Thoracic aorta (tissue), 2 donors: ENCODE data around the gene HAND1. TPM values are rescaled to one million over a fixed set of nuclear protein-coding genes. Genes with fewer than 3 reads are reported as not detected.

Experiments
- ATAC-seq: fragments of 150-250 bp; one replicate; pipeline ENCODE4 v1.8.0; 2017; ENCODE audit warnings: low read depth; ENCODE audit not compliant: insufficient number of reproducible peaks, low FRiP score
- DNase-seq: peaks from one replicate; pipeline ENCODE4 v3.0.0-alpha.2; 2020; ENCODE audit warnings: low spot score
- H3K27ac ChIP-seq, 2 donors: fragments of 200-600 bp; sonication (generic); 1 replicate in 1 of 2; 2 replicates in 1 of 2; pipeline ENCODE4 v1.5.1; 2016; ENCODE audit warnings: mild to moderate bottlenecking in 2 of 2, moderate library complexity in 2 of 2
- H3K27me3 ChIP-seq: fragments of 200-600 bp; sonication (generic); replicated peaks from 2 replicates; pipeline ENCODE4 v1.6.0; 2016; ENCODE audit warnings: mild to moderate bottlenecking; ENCODE audit not compliant: insufficient read depth
- H3K36me3 ChIP-seq: fragments of 200-600 bp; sonication (generic); one replicate; pipeline ENCODE4 v1.5.1; 2016
- H3K4me1 ChIP-seq, 2 donors: fragments of 200-600 bp; sonication (generic); 1 replicate in 1 of 2; 2 replicates in 1 of 2; pipeline versions ENCODE4 v1.5.1 to v1.6.0; 2016; ENCODE audit warnings: low read depth in 2 of 2, mild to moderate bottlenecking in 1 of 2; ENCODE audit not compliant: control insufficient read depth in 1 of 2
- H3K4me3 ChIP-seq: fragments of 200-600 bp; sonication (generic); 2 replicates; pipeline ENCODE4 v1.5.1; 2016; ENCODE audit warnings: mild to moderate bottlenecking
- H3K9me3 ChIP-seq: fragments of 200-600 bp; sonication (generic); 2 replicates; pipeline ENCODE4 v1.5.1; 2016
- CTCF ChIP-seq: fragments of 200-600 bp; sonication (generic); IDR thresholded peaks from one replicate; pipeline ENCODE4 v1.5.1; 2019; ENCODE audit warnings: antibody characterized with exemption
- total RNA-seq, 2 donors: library from RNA; depleted of rRNA; stranded (reverse); fragments of >200 nt; gene quantifications; one replicate each; pipeline versions ENCODE4 v1.1.0 to v1.2.3, GENCODE V29; 2016

The HAND1 gene
- total RNA-seq, 2 donors from 2014 or later: not detected

- no peak for TF ChIP-seq CTCF
- H3K36me3 ChIP-seq: peaks cover 34% of the 10 kb centered on the region
- no peaks in the 10 kb centered on the region for H3K9me3 ChIP-seq
- H3K27ac ChIP-seq: no peak overlapping the region
- H3K27me3 ChIP-seq: no peaks in the 10 kb centered on the region
- H3K4me3 ChIP-seq: no peak overlapping the region
- ATAC-seq (no peak), DNase-seq (no peak)
- H3K4me1 ChIP-seq: no peaks in the 10 kb centered on the region
Observed at GRCh38 chr5:154459015-154459414, 19.0 kb downstream of the HAND1 start.

GRCh38 chr5:154456540-154456939 is 21.5 kb downstream of the HAND1 start:
- Histone ChIP-seq H3K9me3 (no peaks in the 10 kb centered on the region), H3K36me3 (peaks cover 57% of the 10 kb centered on the region), H3K4me1 (no peaks in the 10 kb centered on the region), H3K27me3 (no peaks in the 10 kb centered on the region), H3K4me3 (no peak overlapping the region), H3K27ac (no peak overlapping the region)
- DNase-seq: no peak
- no peak for TF ChIP-seq CTCF
- no peak for ATAC-seq

- no peak for TF ChIP-seq CTCF
- H3K4me3 ChIP-seq: no peak overlapping the region
- no peak for DNase-seq
- H3K4me1 ChIP-seq: no peaks in the 10 kb centered on the region
- no peak for ATAC-seq
- no peaks in the 10 kb centered on the region for H3K9me3 ChIP-seq
- H3K27ac ChIP-seq: no peak overlapping the region
- H3K27me3 ChIP-seq: no peaks in the 10 kb centered on the region
- peaks cover 64% of the 10 kb centered on the region for H3K36me3 ChIP-seq
Observed at GRCh38 chr5:154455585-154455984, 22.4 kb downstream of the HAND1 start.

GRCh38 chr5:154451957-154452356 is 26.1 kb downstream of the HAND1 start:
- no peaks in the 10 kb centered on the region for H3K27me3 ChIP-seq
- no peak overlapping the region for H3K27ac ChIP-seq
- no peak for TF ChIP-seq CTCF
- H3K36me3 ChIP-seq: peaks cover 59% of the 10 kb centered on the region
- H3K4me1 ChIP-seq: peaks cover 21 to 22% of the 10 kb centered on the region in 2 donors
- ATAC-seq (no peak), DNase-seq (no peak)
- no peaks in the 10 kb centered on the region for H3K9me3 ChIP-seq
- H3K4me3 ChIP-seq: no peak overlapping the region

GRCh38 chr5:154449786-154450185 is 28.2 kb downstream of the HAND1 start:
- DNase-seq (no peak), ATAC-seq (no peak)
- no peak for TF ChIP-seq CTCF
- H3K9me3 ChIP-seq: no peaks in the 10 kb centered on the region
- H3K27me3 ChIP-seq: no peaks in the 10 kb centered on the region
- no peak overlapping the region for H3K27ac ChIP-seq
- no peak overlapping the region for H3K4me3 ChIP-seq
- H3K36me3 ChIP-seq: peaks cover 37% of the 10 kb centered on the region
- H3K4me1 ChIP-seq: peaks cover 21 to 22% of the 10 kb centered on the region in 2 donors
